AG09309 (cell line): ENCODE data around the gene GTF2IRD2.
"Not testable (repeated sequence)": the region's sequence is repeated elsewhere in the genome, so short reads cannot be mapped to it uniquely, and the experiment has no call there.

Experiments
- DNase-seq: peaks from one replicate; pipeline ENCODE4 v3.0.0-alpha.2; 2010; ENCODE audit warnings: low read depth
- H3K4me3 ChIP-seq: 2 replicates; pipeline ENCODE4 v1.5.1; 2011; ENCODE audit warnings: mild to moderate bottlenecking, low read depth, low read length, moderate library complexity; ENCODE audit not compliant: control insufficient read depth

The GTF2IRD2 gene

GRCh38 chr7:74797848-74798622, 53.4 kb downstream of the GTF2IRD2 start:
- not testable (repeated sequence) for DNase-seq, H3K4me3 ChIP-seq

GRCh38 chr7:74789200-74789736, 62.1 kb downstream of the GTF2IRD2 start:
- not testable (repeated sequence) for H3K4me3 ChIP-seq, DNase-seq

GRCh38 chr7:74788369-74789150, 62.8 kb downstream of the GTF2IRD2 start:
- not testable (repeated sequence) for DNase-seq
- peak overlapping the region; percentile 18 for H3K4me3 ChIP-seq

GRCh38 chr7:74783595-74783994, 67.8 kb downstream of the GTF2IRD2 start:
- DNase-seq, H3K4me3 ChIP-seq: not testable (repeated sequence)

GRCh38 chr7:74781746-74782145, 69.7 kb downstream of the GTF2IRD2 start:
- DNase-seq, H3K4me3 ChIP-seq: not testable (repeated sequence)

- DNase-seq, result not testable (repeated sequence)
Measured at GRCh38 chr7:74779053-74779452, 72.4 kb downstream of the GTF2IRD2 start.

GRCh38 chr7:74775111-74775510, 76.3 kb downstream of the GTF2IRD2 start:
- H3K4me3 ChIP-seq, DNase-seq: not testable (repeated sequence)

More at GRCh38 chr7:74779053-74779452, 72.4 kb downstream of the GTF2IRD2 start:
- not testable (repeated sequence) for H3K4me3 ChIP-seq

- not testable (repeated sequence) for DNase-seq
Measured at GRCh38 chr7:74773760-74774750, 77.3 kb downstream of the GTF2IRD2 start, which contains the start of gene NCF1. TSS of gene NCF1 (plus strand) at chr7:74774011. CDS start at chr7:74774032, 21 bp downstream.

GRCh38 chr7:74772093-74772492, 79.3 kb downstream of the GTF2IRD2 start:
- DNase-seq, result not testable (repeated sequence)

More at GRCh38 chr7:74773760-74774750, 77.3 kb downstream of the GTF2IRD2 start, which contains the start of gene NCF1:
- not testable (repeated sequence) for H3K4me3 ChIP-seq

GRCh38 chr7:74770062-74770461, 81.3 kb downstream of the GTF2IRD2 start:
- DNase-seq, H3K4me3 ChIP-seq: not testable (repeated sequence)

More at GRCh38 chr7:74772093-74772492, 79.3 kb downstream of the GTF2IRD2 start:
- not testable (repeated sequence) for H3K4me3 ChIP-seq

GRCh38 chr7:74766991-74767390, 84.4 kb downstream of the GTF2IRD2 start:
- DNase-seq, H3K4me3 ChIP-seq: not testable (repeated sequence)

GRCh38 chr7:74766509-74766908, 84.9 kb downstream of the GTF2IRD2 start:
- DNase-seq, H3K4me3 ChIP-seq: not testable (repeated sequence)

- DNase-seq, H3K4me3 ChIP-seq: not testable (repeated sequence)
Measured at GRCh38 chr7:74765205-74765918, 86.0 kb downstream of the GTF2IRD2 start.

GRCh38 chr7:74758982-74759381, 92.4 kb downstream of the GTF2IRD2 start:
- H3K4me3 ChIP-seq, DNase-seq: not testable (repeated sequence)

- not testable (repeated sequence) for DNase-seq, H3K4me3 ChIP-seq
Measured at GRCh38 chr7:74758268-74758667, 93.1 kb downstream of the GTF2IRD2 start.

GRCh38 chr7:74756673-74757072, 94.7 kb downstream of the GTF2IRD2 start:
- not testable (repeated sequence) for H3K4me3 ChIP-seq, DNase-seq

- not testable (repeated sequence) for DNase-seq, H3K4me3 ChIP-seq
Measured at GRCh38 chr7:74753921-74754482, 97.4 kb downstream of the GTF2IRD2 start.
